Measurements from ENCODE around the gene SCYGR5. TPM values are rescaled to one million over a fixed set of nuclear protein-coding genes. Genes with fewer than 3 reads are reported as not detected.

SCYGR5 gene, protein sequence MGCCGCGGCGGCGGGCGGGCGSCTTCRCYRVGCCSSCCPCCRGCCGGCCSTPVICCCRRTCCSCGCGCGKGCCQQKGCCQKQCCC
- total RNA-seq = not detected in 2 replicates

DNA sequence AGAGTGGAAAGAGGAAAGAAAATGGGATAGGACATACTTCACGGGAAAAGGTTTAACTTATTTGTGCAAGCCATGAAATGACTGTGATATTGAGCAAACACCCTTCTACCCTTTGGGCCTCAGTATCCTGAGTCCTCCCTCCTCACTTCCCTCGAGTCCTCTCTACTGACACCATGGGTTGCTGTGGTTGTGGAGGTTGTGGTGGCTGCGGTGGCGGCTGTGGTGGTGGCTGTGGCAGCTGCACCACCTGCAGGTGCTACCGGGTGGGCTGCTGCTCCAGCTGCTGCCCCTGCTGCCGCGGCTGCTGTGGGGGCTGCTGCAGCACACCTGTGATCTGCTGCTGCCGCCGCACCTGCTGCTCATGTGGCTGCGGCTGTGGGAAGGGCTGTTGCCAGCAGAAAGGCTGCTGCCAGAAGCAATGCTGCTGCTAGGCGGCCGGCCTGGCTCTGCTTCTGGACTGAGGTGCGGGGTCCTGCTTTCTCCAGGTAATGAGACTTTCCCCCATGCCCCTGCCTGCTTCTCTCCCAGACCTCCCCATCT is at the start of gene SCYGR5:
TSS of gene SCYGR5 (plus strand) at position 174 of the 540 bp plus-strand sequence. CDS start at position 174, 0 bp downstream.

DNA sequence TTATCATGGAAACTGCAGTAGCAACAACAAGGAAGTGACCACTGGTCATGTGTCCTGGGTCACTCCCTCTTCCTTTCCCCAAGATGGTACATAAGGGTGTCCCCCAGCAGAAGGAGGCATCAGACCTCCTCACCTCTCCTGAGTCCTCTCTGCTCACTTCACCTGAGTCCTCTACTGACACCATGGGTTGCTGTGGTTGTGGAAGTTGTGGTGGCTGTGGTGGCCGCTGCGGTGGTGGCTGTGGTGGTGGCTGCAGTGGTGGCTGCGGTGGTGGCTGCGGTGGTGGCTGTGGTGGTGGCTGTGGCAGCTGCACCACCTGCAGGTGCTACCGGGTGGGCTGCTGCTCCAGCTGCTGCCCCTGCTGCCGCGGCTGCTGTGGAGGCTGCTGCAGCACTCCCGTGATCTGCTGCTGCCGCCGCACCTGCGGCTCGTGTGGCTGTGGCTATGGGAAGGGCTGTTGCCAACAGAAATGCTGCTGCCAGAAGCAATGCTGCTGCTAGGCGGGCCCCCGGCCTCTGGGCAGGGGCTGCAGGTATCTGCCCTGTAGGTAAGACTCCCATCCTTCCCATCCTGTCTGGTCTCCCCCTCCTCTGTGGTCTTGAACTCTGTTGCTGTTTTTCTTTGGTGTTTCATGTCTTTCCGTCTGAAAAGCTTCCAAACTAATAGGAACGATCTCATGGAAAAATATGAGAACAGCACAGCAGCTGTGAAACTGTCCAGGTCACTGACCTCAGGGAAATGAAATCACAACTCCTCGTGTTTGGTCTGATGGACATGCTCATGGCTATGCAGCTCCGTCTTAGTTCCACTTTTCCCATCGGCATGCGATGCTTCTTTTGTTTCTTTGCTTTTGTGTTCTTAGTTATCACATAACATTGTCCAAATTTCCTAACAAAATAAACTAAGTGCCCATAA is 49.0 kb upstream of the SCYGR5 start, which contains the start of gene SCYGR4:
TSS of gene SCYGR4 (plus strand) at position 183 of the 915 bp plus-strand sequence. CDS start at position 183, 0 bp downstream.

Other genes with a start within 250 kb of the SCYGR5 start
- 77.5 and 89.8 TPM in 2 replicates for gene AGFG1, start 194.6 kb upstream of the SCYGR5 start, total RNA-seq
- gene SCYGR2, start 67.9 kb upstream of the SCYGR5 start, total RNA-seq = not detected in 2 replicates
- not detected in 2 replicates for gene SCYGR3, start 52.0 kb upstream of the SCYGR5 start, total RNA-seq
- gene SCYGR4, start 49.3 kb upstream of the SCYGR5 start, total RNA-seq = not detected in 2 replicates
- gene SLC19A3, start 51.2 kb downstream of the SCYGR5 start, total RNA-seq = 0.08 and 6.6 TPM in 2 replicates
- gene SCYGR6, start 58.0 kb downstream of the SCYGR5 start, total RNA-seq = not detected in 2 replicates
- gene SCYGR7, start 61.5 kb downstream of the SCYGR5 start, total RNA-seq = not detected in 2 replicates
- gene SCYGR8, start 79.1 kb downstream of the SCYGR5 start, total RNA-seq = not detected in 2 replicates
- 10.0 and 10.8 TPM in 2 replicates for gene CCL20, start 147.0 kb downstream of the SCYGR5 start, total RNA-seq
- gene DAW1, start 204.8 kb downstream of the SCYGR5 start, total RNA-seq = 1.4 and 2.5 TPM in 2 replicates